CD4-positive, alpha-beta memory T cell (primary cell): ENCODE measurements around the gene HYAL3. TPM values are rescaled to one million over a fixed set of nuclear protein-coding genes. Genes with fewer than 3 reads are reported as not detected.
A peak's percentile ranks its signal among the peaks of the same experiment; 100 is the strongest.
"Not testable (repeated sequence)": the region's sequence is repeated elsewhere in the genome, so short reads cannot be mapped to it uniquely, and the experiment has no call there.

ENCODE experiments used
- CTCF ChIA-PET: fragments of 350-600 bp; sonication (Branson Sonifier 250); formaldehyde crosslinking; loops from one replicate; lab custom pipeline; 2021; ENCODE audit warnings: inconsistent platforms; ENCODE audit not compliant: partially characterized antibody; lab: Charles Lee
- POLR2A ChIA-PET: fragments of 350-600 bp; sonication (Branson Sonifier 250); formaldehyde crosslinking; loops from one replicate; lab custom pipeline; 2021; ENCODE audit not compliant: partially characterized antibody; lab: Charles Lee
- DNase-seq, 5 donors: peaks; one replicate each; pipeline versions ENCODE4 v3.0.0 to v3.0.0-alpha.2; 2020 to 2022; ENCODE audit warnings: mixed read lengths in 1 of 5
- H3K27ac ChIP-seq: one replicate; pipeline ENCODE4 v1.7.0; 2013; ENCODE audit warnings: low read depth, low read length
- H3K27me3 ChIP-seq: 2 replicates; pipeline ENCODE4 v1.7.0; 2013; ENCODE audit warnings: mild to moderate bottlenecking, low read length, moderate library complexity; ENCODE audit not compliant: insufficient read depth
- H3K36me3 ChIP-seq: 2 replicates; pipeline ENCODE4 v1.7.0; 2013; ENCODE audit warnings: mild to moderate bottlenecking, low read length, moderate library complexity; ENCODE audit not compliant: insufficient read depth
- H3K4me1 ChIP-seq: 2 replicates; pipeline ENCODE4 v1.7.0; 2013; ENCODE audit warnings: mild to moderate bottlenecking, low read length, moderate library complexity; ENCODE audit not compliant: insufficient read depth
- H3K4me3 ChIP-seq, 2 donors: one replicate each; pipeline ENCODE4 v1.7.0; 2013; ENCODE audit warnings: low read length in 2 of 2, mild to moderate bottlenecking in 1 of 2
- H3K9me3 ChIP-seq, 2 donors: one replicate each; pipeline ENCODE4 v1.7.0; 2013; ENCODE audit warnings: low read length in 2 of 2, control low read depth in 1 of 2; ENCODE audit not compliant: control insufficient read depth in 1 of 2
- H3K27ac Mint-ChIP-seq, 7 donors: one replicate each; pipeline ENCODE4 v1.8.0; 2020 to 2021; ENCODE audit warnings: mixed read lengths in 7 of 7, mild to moderate bottlenecking in 6 of 7, inconsistent platforms in 3 of 7, moderate library complexity in 3 of 7
- H3K27me3 Mint-ChIP-seq, 2 donors: one replicate each; pipeline ENCODE4 v1.8.0; 2020 to 2021; ENCODE audit warnings: mixed read lengths in 2 of 2
- H3K36me3 Mint-ChIP-seq, 2 donors: one replicate each; pipeline ENCODE4 v1.8.0; 2020 to 2021; ENCODE audit warnings: mixed read lengths in 2 of 2, inconsistent platforms in 1 of 2, mild to moderate bottlenecking in 1 of 2
- H3K4me1 Mint-ChIP-seq, 4 donors: one replicate each; pipeline ENCODE4 v1.8.0; 2020 to 2021; ENCODE audit warnings: mixed read lengths in 4 of 4, mild to moderate bottlenecking in 1 of 4
- H3K4me3 Mint-ChIP-seq, 8 donors: one replicate each; pipeline ENCODE4 v1.8.0; 2020 to 2021; ENCODE audit warnings: mixed read lengths in 8 of 8, mild to moderate bottlenecking in 7 of 8, moderate library complexity in 6 of 8, inconsistent platforms in 3 of 8
- H3K9me3 Mint-ChIP-seq, 8 donors: one replicate each; pipeline ENCODE4 v1.8.0; 2020 to 2021; ENCODE audit warnings: mixed read lengths in 8 of 8, mild to moderate bottlenecking in 5 of 8, inconsistent platforms in 3 of 8, moderate library complexity in 1 of 8
- intact Hi-C: fragments of 100-400 bp; cut with micrococcal nuclease; formaldehyde crosslinking; loops from one replicate; pipeline ENCODE4 v1.15.1; 2023
- polyA plus RNA-seq, 2 donors: library from polyadenylated mRNA; unstranded; fragments of 300-500 nt; fragmentation: Illumina TruSeq; gene quantifications; one replicate each; pipeline ENCODE4 v1.2.3, GENCODE V29; 2021
- total RNA-seq, 2 experiments: library from RNA; stranded (reverse); gene quantifications; one replicate each; pipeline ENCODE4 v1.2.3, GENCODE V29; 2021

Gene HYAL3
- total and polyA plus RNA-seq, 4 experiments from 2014 or later: 4.4 to 7.1 (median 5.3) TPM

GRCh38 chr3:50248387-50248786 is 50.8 kb downstream of the HYAL3 start:
- Mint-ChIP-seq H3K9me3 (no peaks in the 10 kb centered on the region), H3K4me1 (peaks cover 36 to 75% (median 56%) of the 10 kb centered on the region in 4 donors), H3K4me3 (peak overlapping the region in 2 of 8 donors; percentile 2 to 62), H3K36me3 (peaks cover 4 to 34% of the 10 kb centered on the region in 2 donors), H3K27me3 (no peaks in the 10 kb centered on the region), H3K27ac (peak overlapping the region; percentile 23 to 98 (median 84))
- Histone ChIP-seq H3K27ac (peak overlapping the region; percentile 76), H3K9me3 (no peaks in the 10 kb centered on the region), H3K4me3 (no peak overlapping the region), H3K36me3 (peaks cover 39% of the 10 kb centered on the region), H3K27me3 (no peaks in the 10 kb centered on the region), H3K4me1 (peaks cover 83% of the 10 kb centered on the region)
- POLR2A ChIA-PET: interaction anchor here (0.8 to 11.2 kb wide), 5 partner anchors 11 to 89 kb away, joined by 3 to 150 read pairs (median 35); partner anchors contain the start of gene GNAI2
- DNase-seq: no peak
- intact Hi-C loops: no loop called here
- CTCF ChIA-PET: interaction anchor here (4.1 to 6.4 kb wide), 4 partner anchors 11 to 55 kb away, joined by 28 to 238 read pairs (median 76); partner anchors contain the start of genes GNAI2 and GNAT1

GRCh38 chr3:50246517-50246954 is 52.7 kb downstream of the HYAL3 start:
- H3K4me1 Mint-ChIP-seq: peaks cover 45 to 89% (median 70%) of the 10 kb centered on the region in 4 donors
- peak overlapping the region; percentile 92 to 98 (median 95) for H3K27ac Mint-ChIP-seq
- Histone ChIP-seq H3K27me3 (no peaks in the 10 kb centered on the region), H3K4me3 (peak overlapping the region; percentile 24 to 44), H3K9me3 (no peaks in the 10 kb centered on the region), H3K27ac (peak overlapping the region; percentile 76), H3K4me1 (peaks cover 97% of the 10 kb centered on the region), H3K36me3 (peaks cover 22% of the 10 kb centered on the region)
- CTCF ChIA-PET: interaction anchor here (0.7 to 6.4 kb wide), 29 partner anchors 10 to 156 kb away, joined by 3 to 238 read pairs (median 4); partner anchors contain the start of genes GNAI2, GNAT1, HYAL3 and LSMEM2
- POLR2A ChIA-PET: interaction anchor here (0.7 to 11.2 kb wide), 13 partner anchors 9 to 111 kb away, joined by 3 to 150 read pairs (median 8); partner anchors contain the start of genes GNAI2, HYAL3, IFRD2 and NAA80
- peak overlapping the region; percentile 75 to 88 (median 80) for H3K4me3 Mint-ChIP-seq
- H3K36me3 Mint-ChIP-seq: peaks cover 0 to 36% of the 10 kb centered on the region in 2 donors
- DNase-seq: peak; percentile 80 to 95 (median 84)
- intact Hi-C loops: loop anchor here (1.0 kb wide), 5 partner anchors 8 to 52 kb away; partner anchors contain the start of gene IFRD2
- H3K27me3 Mint-ChIP-seq: no peaks in the 10 kb centered on the region
- no peaks in the 10 kb centered on the region for H3K9me3 Mint-ChIP-seq

- no peaks in the 10 kb centered on the region for H3K9me3 ChIP-seq
- H3K36me3 ChIP-seq: peaks cover 17% of the 10 kb centered on the region
- intact Hi-C loops: loop anchor here (1.0 kb wide), 5 partner anchors 8 to 52 kb away; partner anchors contain the start of gene IFRD2
- H3K9me3 Mint-ChIP-seq: no peaks in the 10 kb centered on the region
- ChIA-PET POLR2A (interaction anchor here (1.1 to 11.2 kb wide), 10 partner anchors 9 to 82 kb away, joined by 4 to 150 read pairs (median 10); partner anchors contain the start of genes GNAI2, HYAL3, IFRD2 and NAA80), CTCF (interaction anchor here (0.7 to 6.4 kb wide), 28 partner anchors 9 to 156 kb away, joined by 3 to 238 read pairs (median 4); partner anchors contain the start of genes GNAI2, GNAT1, HYAL3 and LSMEM2)
- H3K4me3 ChIP-seq: peak overlapping the region; percentile 24 to 44
- H3K27ac Mint-ChIP-seq: peak overlapping the region; percentile 92 to 98 (median 95)
- H3K4me3 Mint-ChIP-seq: peak overlapping the region; percentile 75 to 88 (median 80)
- H3K27ac ChIP-seq: peak overlapping the region; percentile 76
- H3K27me3 Mint-ChIP-seq: no peaks in the 10 kb centered on the region
- peak; percentile 89 to 94 (median 92) for DNase-seq
- peaks cover 97% of the 10 kb centered on the region for H3K4me1 ChIP-seq
- no peaks in the 10 kb centered on the region for H3K27me3 ChIP-seq
- peaks cover 44 to 89% (median 71%) of the 10 kb centered on the region in 4 donors for H3K4me1 Mint-ChIP-seq
- peaks cover 0 to 36% of the 10 kb centered on the region in 2 donors for H3K36me3 Mint-ChIP-seq
Observed at GRCh38 chr3:50245831-50246516, 53.2 kb downstream of the HYAL3 start.

- intact Hi-C loops: no loop called here
- Mint-ChIP-seq H3K9me3 (no peaks in the 10 kb centered on the region), H3K4me1 (peaks cover 42 to 88% (median 68%) of the 10 kb centered on the region in 4 donors), H3K4me3 (peak overlapping the region in 5 of 8 donors; percentile 76 to 88 (median 81)), H3K27me3 (no peaks in the 10 kb centered on the region), H3K27ac (peak overlapping the region; percentile 74 to 98 (median 95)), H3K36me3 (peaks cover 0 to 34% of the 10 kb centered on the region in 2 donors)
- no peak for DNase-seq
- H3K9me3 ChIP-seq: no peaks in the 10 kb centered on the region
- peaks cover 96% of the 10 kb centered on the region for H3K4me1 ChIP-seq
- ChIA-PET CTCF (interaction anchor here (1.8 to 5.1 kb wide), 3 partner anchors 9 to 125 kb away, joined by 4 to 65 read pairs (median 6); partner anchors contain the start of gene GNAI2), POLR2A (interaction anchor here (1.3 to 11.2 kb wide), 3 partner anchors 8 to 54 kb away, joined by 3 to 150 read pairs (median 70); partner anchors contain the start of genes GNAI2, HYAL3 and NAA80)
- H3K36me3 ChIP-seq: peaks cover 12% of the 10 kb centered on the region
- peak overlapping the region; percentile 76 for H3K27ac ChIP-seq
- H3K4me3 ChIP-seq: peak overlapping the region in 1 of 2 donors; percentile 44
- H3K27me3 ChIP-seq: no peaks in the 10 kb centered on the region
Observed at GRCh38 chr3:50245251-50245745, 53.9 kb downstream of the HYAL3 start.

DNA sequence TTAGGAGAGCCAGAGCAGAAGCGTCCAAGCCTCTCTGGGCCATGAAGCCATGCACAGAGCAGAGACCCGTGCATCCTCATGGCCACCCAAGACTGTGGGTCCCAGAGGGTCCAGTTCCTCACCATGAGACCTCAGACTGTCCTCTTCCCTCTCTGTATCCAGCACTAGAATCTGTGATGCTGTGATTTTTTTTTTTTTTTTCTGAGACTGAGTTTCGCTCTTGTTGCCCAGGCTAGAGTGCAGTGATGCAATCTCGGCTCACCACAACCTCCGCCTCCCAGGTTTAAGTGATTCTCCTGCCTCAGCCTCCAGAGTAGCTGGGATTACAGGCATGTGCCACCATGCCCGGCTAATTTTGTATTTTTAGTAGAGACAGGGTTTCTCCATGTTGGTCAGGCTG is 54.4 kb downstream of the HYAL3 start:
- H3K27ac Mint-ChIP-seq: peak overlapping the region in 6 of 7 donors; percentile 72 to 97 (median 92)
- H3K4me1 Mint-ChIP-seq: peaks cover 43 to 88% (median 68%) of the 10 kb centered on the region in 4 donors
- peak overlapping the region in 5 of 8 donors; percentile 13 to 79 (median 62) for H3K4me3 Mint-ChIP-seq
- Histone ChIP-seq H3K4me1 (peaks cover 96% of the 10 kb centered on the region), H3K36me3 (peaks cover 12% of the 10 kb centered on the region), H3K27ac (peak overlapping the region; percentile 76)
- H3K9me3 ChIP-seq, H3K27me3 ChIP-seq, intact Hi-C loops, H3K9me3 Mint-ChIP-seq, DNase-seq, H3K4me3 ChIP-seq, H3K27me3 Mint-ChIP-seq: not testable (repeated sequence)
- ChIA-PET CTCF (interaction anchor here (4.1 to 10.2 kb wide), 3 partner anchors 8 to 51 kb away, joined by 29 to 127 read pairs (median 65); partner anchors contain the start of gene GNAI2), POLR2A (interaction anchor here (1.0 to 11.2 kb wide), 4 partner anchors 8 to 55 kb away, joined by 3 to 150 read pairs (median 38); partner anchors contain the start of genes GNAI2, HYAL3 and NAA80)
- peaks cover 0 to 34% of the 10 kb centered on the region in 2 donors for H3K36me3 Mint-ChIP-seq

DNA sequence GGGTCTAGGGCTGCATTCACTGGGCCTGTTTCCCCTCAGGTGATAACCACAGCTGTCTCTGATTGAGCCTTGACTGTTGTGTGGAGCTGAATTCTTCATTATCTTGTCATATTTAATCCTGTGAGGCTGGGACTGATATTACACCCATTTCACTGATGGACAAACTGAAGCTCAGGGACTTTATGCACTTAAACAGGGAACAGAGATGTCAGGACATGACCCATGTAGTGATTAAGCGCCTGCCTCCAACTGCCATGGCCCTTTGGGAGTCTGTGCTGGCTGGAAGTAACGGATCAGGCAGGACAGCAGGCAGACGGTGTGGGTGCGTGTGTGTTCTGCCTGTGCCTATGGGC is 55.7 kb downstream of the HYAL3 start:
- Histone ChIP-seq H3K27me3 (no peaks in the 10 kb centered on the region), H3K27ac (peak overlapping the region; percentile 76), H3K4me1 (peaks cover 96% of the 10 kb centered on the region), H3K9me3 (no peaks in the 10 kb centered on the region), H3K36me3 (peaks cover 18% of the 10 kb centered on the region), H3K4me3 (no peak overlapping the region)
- POLR2A ChIA-PET: interaction anchor here (1.9 to 11.2 kb wide), 2 partner anchors 15 to 49 kb away, joined by 4 to 150 read pairs; partner anchors contain the start of gene IFRD2
- peaks cover 50 to 90% (median 72%) of the 10 kb centered on the region in 4 donors for H3K4me1 Mint-ChIP-seq
- H3K36me3 Mint-ChIP-seq: peaks cover 0 to 39% of the 10 kb centered on the region in 2 donors
- no peaks in the 10 kb centered on the region for H3K27me3 Mint-ChIP-seq
- intact Hi-C loops: no loop called here
- H3K9me3 Mint-ChIP-seq: no peaks in the 10 kb centered on the region
- CTCF ChIA-PET: interaction anchor here (0.6 to 10.2 kb wide), 11 partner anchors 7 to 1694 kb away, joined by 3 to 127 read pairs (median 4); partner anchors contain the start of gene GNAI2
- H3K27ac Mint-ChIP-seq: peak overlapping the region; percentile 72 to 96 (median 81)
- no peak for DNase-seq
- peak overlapping the region in 4 of 8 donors; percentile 21 to 49 (median 44) for H3K4me3 Mint-ChIP-seq
